Tibial artery (tissue), 4 donors: ENCODE measurements around the gene CYP2U1.

Experiments used
- DNase-seq, 2 donors: peaks; one replicate each; pipeline ENCODE4 v3.0.0-alpha.2; 2019
- H3K27ac ChIP-seq, 2 donors: fragments of 200-600 bp; sonication (generic) in 1 of 2; 1 replicate in 1 of 2; 2 replicates in 1 of 2; pipeline ENCODE4 v1.5.1; 2018 to 2019; ENCODE audit warnings: mild to moderate bottlenecking in 1 of 2
- H3K27me3 ChIP-seq, 2 donors: fragments of 200-600 bp; sonication (generic) in 1 of 2; one replicate each; pipeline versions ENCODE4 v1.5.1 to v1.6.0; 2016 to 2019
- H3K36me3 ChIP-seq, 3 donors: fragments of 200-600 bp; sonication (generic) in 2 of 3; one replicate each; pipeline ENCODE4 v1.5.1; 2016 to 2019; ENCODE audit warnings: mild to moderate bottlenecking in 2 of 3
- H3K4me1 ChIP-seq, 4 donors: fragments of 200-600 bp; sonication (generic) in 2 of 4; 1 replicate in 3 of 4; 2 replicates in 1 of 4; pipeline ENCODE4 v1.5.1; 2016 to 2019
- H3K4me3 ChIP-seq, 2 donors: fragments of 200-600 bp; sonication (generic) in 1 of 2; 1 replicate in 1 of 2; 2 replicates in 1 of 2; pipeline ENCODE4 v1.5.1; 2018 to 2019; ENCODE audit warnings: mild to moderate bottlenecking in 2 of 2
- H3K9me3 ChIP-seq, 3 donors: fragments of 200-600 bp; sonication (generic) in 1 of 3; one replicate each; pipeline ENCODE4 v1.5.1; 2016 to 2019
- CTCF ChIP-seq, 2 experiments: fragments of 200-600 bp in 1 of 2; fragments of 450-650 bp in 1 of 2; IDR thresholded peaks; one replicate each; pipeline ENCODE4 v1.5.1; 2017 to 2019; ENCODE audit warnings: antibody characterized with exemption in 2 of 2, mild to moderate bottlenecking in 1 of 2, moderate library complexity in 1 of 2
- intact Hi-C: fragments of 100-400 bp; cut with DNase I; formaldehyde crosslinking; loops from one replicate; pipeline ENCODE4 v1.15.0; 2023; ENCODE audit warnings: low total_unique reads

CYP2U1 gene

GRCh38 chr4:107977966-107978705, 46.8 kb downstream of the CYP2U1 start:
- Histone ChIP-seq H3K36me3 (no peaks in the 10 kb centered on the region), H3K4me3 (no peak overlapping the region), H3K27ac (peak overlapping the region; percentile 30 to 52), H3K9me3 (no peaks in the 10 kb centered on the region), H3K4me1 (peaks cover 0 to 16% (median 3%) of the 10 kb centered on the region in 4 donors), H3K27me3 (no peaks in the 10 kb centered on the region)
- no peak for DNase-seq
- intact Hi-C loops: no loop called here
- TF ChIP-seq CTCF (IDR thresholded peaks at IDR 0.05): no peak

GRCh38 chr4:107978716-107979451, 47.5 kb downstream of the CYP2U1 start:
- intact Hi-C loops: no loop called here

GRCh38 chr4:107987916-107988762, 56.8 kb downstream of the CYP2U1 start:
- intact Hi-C loops: loop anchor here (10.0 kb wide), 1 partner anchor 53 kb away; the partner anchor contains the start of gene CYP2U1
- Histone ChIP-seq H3K36me3 (no peaks in the 10 kb centered on the region), H3K4me1 (peaks cover 0 to 52% (median 27%) of the 10 kb centered on the region in 4 donors), H3K4me3 (peak overlapping the region; percentile 74 to 96), H3K27ac (peak overlapping the region; percentile 93 to 96), H3K9me3 (no peaks in the 10 kb centered on the region), H3K27me3 (no peaks in the 10 kb centered on the region)
- no peak for DNase-seq
- TF ChIP-seq CTCF (IDR thresholded peaks at IDR 0.05): no peak

More at GRCh38 chr4:107978716-107979451, 47.5 kb downstream of the CYP2U1 start:
- TF ChIP-seq CTCF (IDR thresholded peaks at IDR 0.05): no peak
- Histone ChIP-seq H3K36me3 (no peaks in the 10 kb centered on the region), H3K9me3 (no peaks in the 10 kb centered on the region), H3K27me3 (no peaks in the 10 kb centered on the region), H3K27ac (peak overlapping the region; percentile 47 to 52), H3K4me1 (peaks cover 0 to 16% (median 3%) of the 10 kb centered on the region in 4 donors), H3K4me3 (no peak overlapping the region)
- DNase-seq: no peak

GRCh38 chr4:107988763-107989035, 57.4 kb downstream of the CYP2U1 start:
- H3K27me3 ChIP-seq: no peaks in the 10 kb centered on the region
- no peak for TF ChIP-seq CTCF (IDR thresholded peaks at IDR 0.05)
- no peak for DNase-seq
- peak overlapping the region; percentile 74 to 96 for H3K4me3 ChIP-seq
- peak overlapping the region; percentile 93 to 96 for H3K27ac ChIP-seq
- no peaks in the 10 kb centered on the region for H3K36me3 ChIP-seq
- intact Hi-C loops: loop anchor here (10.0 kb wide), 1 partner anchor 54 kb away; the partner anchor contains the start of gene CYP2U1
- no peaks in the 10 kb centered on the region for H3K9me3 ChIP-seq
- H3K4me1 ChIP-seq: peaks cover 0 to 58% (median 29%) of the 10 kb centered on the region in 4 donors

- peak overlapping the region; percentile 93 to 96 for H3K27ac ChIP-seq
- DNase-seq: no peak
- no peaks in the 10 kb centered on the region for H3K36me3 ChIP-seq
- no peaks in the 10 kb centered on the region for H3K27me3 ChIP-seq
- H3K4me1 ChIP-seq: peaks cover 0 to 62% (median 31%) of the 10 kb centered on the region in 4 donors
- intact Hi-C loops: loop anchor here (10.0 kb wide), 1 partner anchor 54 kb away; the partner anchor contains the start of gene CYP2U1
- peak overlapping the region; percentile 74 to 96 for H3K4me3 ChIP-seq
- no peaks in the 10 kb centered on the region for H3K9me3 ChIP-seq
- no peak for TF ChIP-seq CTCF (IDR thresholded peaks at IDR 0.05)
Measured at GRCh38 chr4:107989162-107989536, 57.8 kb downstream of the CYP2U1 start.
